ENCODE data around the gene RBM6.

Gene RBM6

DNA sequence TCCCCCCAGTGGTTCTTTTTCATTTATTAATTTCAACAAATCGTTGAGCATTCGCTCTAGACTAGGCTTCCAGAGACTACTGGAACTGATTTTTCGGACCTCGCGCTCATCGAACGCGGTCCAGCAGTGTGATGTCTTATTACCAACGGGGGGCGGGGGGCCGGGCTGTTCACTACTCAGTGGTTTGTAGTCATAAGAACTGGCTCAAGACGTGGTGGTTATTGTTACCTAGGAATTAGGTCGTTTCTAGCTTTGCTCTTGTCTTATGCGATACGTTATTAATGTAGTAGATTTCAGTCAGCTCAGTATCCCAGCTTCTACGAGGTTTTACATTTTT is 149.6 kb downstream of the RBM6 start:
- DNase-seq (ENCODE audit: low read depth) = no peak
- H3K4me3 ChIP-seq (ENCODE audit: low read length) = peak overlapping the region; percentile 100
- TF ChIP-seq, protein P1, sequence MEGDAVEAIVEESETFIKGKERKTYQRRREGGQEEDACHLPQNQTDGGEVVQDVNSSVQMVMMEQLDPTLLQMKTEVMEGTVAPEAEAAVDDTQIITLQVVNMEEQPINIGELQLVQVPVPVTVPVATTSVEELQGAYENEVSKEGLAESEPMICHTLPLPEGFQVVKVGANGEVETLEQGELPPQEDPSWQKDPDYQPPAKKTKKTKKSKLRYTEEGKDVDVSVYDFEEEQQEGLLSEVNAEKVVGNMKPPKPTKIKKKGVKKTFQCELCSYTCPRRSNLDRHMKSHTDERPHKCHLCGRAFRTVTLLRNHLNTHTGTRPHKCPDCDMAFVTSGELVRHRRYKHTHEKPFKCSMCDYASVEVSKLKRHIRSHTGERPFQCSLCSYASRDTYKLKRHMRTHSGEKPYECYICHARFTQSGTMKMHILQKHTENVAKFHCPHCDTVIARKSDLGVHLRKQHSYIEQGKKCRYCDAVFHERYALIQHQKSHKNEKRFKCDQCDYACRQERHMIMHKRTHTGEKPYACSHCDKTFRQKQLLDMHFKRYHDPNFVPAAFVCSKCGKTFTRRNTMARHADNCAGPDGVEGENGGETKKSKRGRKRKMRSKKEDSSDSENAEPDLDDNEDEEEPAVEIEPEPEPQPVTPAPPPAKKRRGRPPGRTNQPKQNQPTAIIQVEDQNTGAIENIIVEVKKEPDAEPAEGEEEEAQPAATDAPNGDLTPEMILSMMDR (conservative IDR thresholded peaks at IDR 0.05; ENCODE audit: low read depth, low read length) = no peak

DNA sequence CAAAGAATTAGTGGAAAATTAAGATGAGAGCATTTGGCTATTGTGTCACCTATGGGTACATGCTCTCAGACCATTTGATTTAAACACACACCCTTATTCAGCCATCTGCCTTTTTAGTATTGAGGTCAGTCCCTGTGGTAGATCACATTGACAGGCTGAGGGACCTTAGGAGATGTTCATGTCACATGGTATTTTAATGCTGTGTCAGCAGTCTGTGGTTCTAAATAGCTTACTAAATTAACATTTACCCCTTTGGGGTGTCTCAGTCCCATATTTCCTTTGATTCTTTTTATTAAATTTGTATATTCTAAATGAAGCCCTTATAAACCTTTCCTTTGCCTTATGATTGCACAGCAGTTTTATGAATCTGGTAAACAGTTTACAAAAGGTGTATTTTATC is 151.0 kb downstream of the RBM6 start:
- H3K4me3 ChIP-seq (ENCODE audit: low read length) = peak overlapping the region; percentile 100
- TF ChIP-seq, protein P1 (conservative IDR thresholded peaks at IDR 0.05; ENCODE audit: low read depth, low read length) = no peak
- DNase-seq (ENCODE audit: low read depth) = no peak

DNA sequence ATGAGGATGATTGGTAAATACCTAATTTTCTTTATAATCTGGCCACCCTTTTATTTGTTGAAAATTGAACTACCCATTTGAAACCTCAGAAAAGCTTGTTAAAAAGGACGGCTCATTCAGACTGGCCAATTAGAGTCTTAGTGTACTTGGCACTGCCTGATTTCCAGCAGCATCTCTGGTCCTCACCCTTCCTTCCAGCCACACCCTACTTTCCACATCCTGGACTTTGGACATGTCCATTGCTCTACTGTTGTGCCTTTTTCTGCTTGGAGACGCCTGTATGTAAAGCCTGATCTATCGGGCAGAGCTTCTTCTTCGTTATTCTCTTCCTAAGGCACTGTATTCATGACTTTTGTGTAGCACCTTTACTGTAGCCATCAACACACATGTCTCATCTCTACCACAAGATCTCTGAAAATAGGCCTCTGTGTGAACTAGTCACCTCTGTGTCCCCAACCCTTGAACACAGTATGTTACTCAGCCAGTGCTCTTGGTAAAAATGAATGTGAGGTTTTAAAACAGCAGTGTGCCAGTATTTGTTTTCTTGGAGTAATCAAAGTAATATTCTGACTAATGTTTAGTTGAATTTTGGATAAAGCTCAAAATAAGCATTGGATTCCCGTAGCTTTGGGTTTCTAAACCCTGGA is 155.5 kb downstream of the RBM6 start:
- H3K4me3 ChIP-seq (ENCODE audit: low read length) = no peak overlapping the region
- TF ChIP-seq, protein P1 (conservative IDR thresholded peaks at IDR 0.05; ENCODE audit: low read depth, low read length) = no peak
- DNase-seq (ENCODE audit: low read depth) = no peak

DNA sequence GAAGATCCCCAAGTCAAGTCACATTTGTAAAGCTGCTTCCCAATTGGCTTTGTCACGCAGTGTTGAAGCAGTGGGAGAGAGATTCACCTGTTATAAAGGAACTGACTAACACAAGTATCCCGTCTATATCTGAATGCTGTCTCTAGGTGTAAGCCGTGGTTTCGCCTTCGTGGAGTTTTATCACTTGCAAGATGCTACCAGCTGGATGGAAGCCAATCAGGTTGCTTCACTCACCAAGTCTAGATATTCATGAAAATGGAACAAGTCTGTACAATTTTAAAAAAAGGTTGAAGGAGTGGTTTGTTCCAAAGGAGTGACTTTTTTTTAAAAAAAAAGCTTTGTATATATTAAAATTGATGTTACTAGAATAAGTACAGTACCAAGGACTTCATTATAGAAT is 160.4 kb downstream of the RBM6 start:
- no peak for DNase-seq (ENCODE audit: low read depth)
- TF ChIP-seq, protein P1 (conservative IDR thresholded peaks at IDR 0.05; ENCODE audit: low read depth, low read length) = no peak
- no peak overlapping the region for H3K4me3 ChIP-seq (ENCODE audit: low read length)

DNA sequence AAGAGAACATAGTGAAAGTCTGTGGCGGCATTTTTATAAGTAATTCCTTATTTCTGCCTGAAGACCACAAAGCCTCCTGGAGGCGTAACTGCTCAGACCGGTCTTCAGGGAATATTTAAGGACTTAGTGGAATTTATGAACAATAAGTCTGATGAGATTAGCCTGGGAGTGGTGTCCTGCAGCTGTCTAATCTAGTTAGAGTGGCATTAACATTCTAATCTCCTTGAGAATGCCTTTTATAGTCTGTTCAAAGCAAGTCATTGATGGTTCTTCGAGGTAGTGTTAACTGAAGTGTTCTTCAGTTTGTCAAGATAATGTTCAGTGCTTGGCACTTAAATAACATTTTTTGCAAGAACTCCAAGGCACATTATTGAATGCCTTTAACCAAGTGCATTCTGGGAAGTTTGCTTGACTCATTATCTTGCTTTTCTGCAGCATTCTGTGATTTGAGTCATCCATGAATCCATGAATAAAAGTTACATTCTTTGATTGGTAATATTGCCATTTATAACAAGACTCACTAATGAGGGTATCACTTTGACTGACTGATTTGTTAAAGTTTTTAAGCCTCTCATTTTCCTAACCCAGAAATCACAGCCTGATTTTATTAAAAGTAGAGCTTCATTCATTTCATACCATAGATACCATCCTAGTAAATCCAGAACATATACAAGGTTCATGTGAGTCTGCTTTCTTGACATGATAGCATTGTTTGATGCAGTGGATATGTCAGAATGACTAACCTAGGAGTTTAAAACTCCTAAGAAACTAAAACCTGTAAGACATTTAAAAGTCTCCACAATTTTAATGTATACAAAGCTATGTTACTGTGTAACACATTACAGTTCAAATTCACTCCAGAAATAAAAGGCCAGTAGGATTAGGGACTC is 161.3 kb downstream of the RBM6 start:
- no peak overlapping the region for H3K4me3 ChIP-seq (ENCODE audit: low read length)
- peak; percentile 65 for DNase-seq (ENCODE audit: low read depth)
- TF ChIP-seq, protein P1 (conservative IDR thresholded peaks at IDR 0.05; ENCODE audit: low read depth, low read length) = no peak

DNA sequence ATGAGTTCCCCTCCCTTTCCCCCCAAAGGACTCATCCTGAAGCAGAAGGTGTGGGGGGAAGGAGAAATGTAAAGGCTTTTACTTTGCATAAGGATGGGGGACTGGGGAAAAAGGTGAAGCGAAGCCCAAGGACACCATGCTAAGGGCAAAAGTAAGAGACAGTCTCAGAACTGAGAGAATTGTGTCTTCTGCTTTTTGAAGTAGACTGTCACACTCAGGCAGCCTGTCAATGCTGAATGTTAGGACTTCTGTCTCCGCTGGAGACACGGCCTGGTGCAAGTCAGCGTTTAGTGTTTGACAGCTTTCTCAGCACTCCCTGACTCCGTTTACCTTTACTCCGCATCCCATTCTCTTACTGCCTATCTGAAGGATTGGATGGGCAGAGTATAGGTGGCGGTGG is 162.6 kb downstream of the RBM6 start:
- TF ChIP-seq, protein P1 (conservative IDR thresholded peaks at IDR 0.05; ENCODE audit: low read depth, low read length) = no peak
- H3K4me3 ChIP-seq (ENCODE audit: low read length) = no peak overlapping the region
- no peak for DNase-seq (ENCODE audit: low read depth)

DNA sequence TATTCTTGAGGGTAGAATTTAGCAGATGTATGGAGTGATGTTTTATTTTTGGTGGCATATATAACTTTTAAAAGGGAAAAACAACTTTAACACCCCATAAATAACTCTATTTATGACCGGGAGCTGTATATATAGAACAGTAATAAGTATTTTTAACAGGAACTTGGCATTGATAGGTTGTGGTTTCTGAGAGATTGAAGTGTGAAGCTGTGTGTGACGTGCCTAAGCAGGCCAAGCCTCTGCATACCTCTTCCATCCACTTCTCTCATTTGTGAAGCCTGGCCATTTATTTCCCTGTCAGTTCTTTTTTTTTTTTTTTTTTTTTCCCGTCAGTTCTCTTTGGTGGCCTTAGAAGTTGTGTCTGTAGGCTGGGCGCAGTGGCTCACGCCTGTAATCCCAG is 171.8 kb downstream of the RBM6 start:
- no peak overlapping the region for H3K4me3 ChIP-seq (ENCODE audit: low read length)
- TF ChIP-seq, protein P1 (conservative IDR thresholded peaks at IDR 0.05; ENCODE audit: low read depth, low read length) = no peak
- DNase-seq (ENCODE audit: low read depth) = no peak
